Osteoblast (primary cell): ENCODE data around the gene SPATA46. TPM values are rescaled to one million over a fixed set of nuclear protein-coding genes. Genes with fewer than 3 reads are reported as not detected.
A peak's percentile ranks its signal among the peaks of the same experiment; 100 is the strongest.

Experiments used
- DNase-seq: peaks from one replicate; pipeline ENCODE4 v3.0.0; 2011; ENCODE audit warnings: low spot score, mixed read lengths; ENCODE audit not compliant: insufficient read length; ENCODE audit errors: missing footprints
- H2AFZ ChIP-seq: 2 replicates; pipeline ENCODE4 v1.6.0; 2011; ENCODE audit warnings: mild to moderate bottlenecking, low read length
- H3K27ac ChIP-seq: 2 replicates; pipeline ENCODE4 v1.5.1; 2011; ENCODE audit warnings: mild to moderate bottlenecking, low read depth, low read length, moderate library complexity
- H3K27me3 ChIP-seq: 2 replicates; pipeline ENCODE4 v1.6.0; 2012; ENCODE audit warnings: mild to moderate bottlenecking, control low read depth, inconsistent platforms, low read length, moderate library complexity; ENCODE audit not compliant: insufficient read depth
- H3K36me3 ChIP-seq: 2 replicates; pipeline ENCODE4 v1.5.1; 2011; ENCODE audit warnings: mild to moderate bottlenecking, low read length, control low read depth, moderate library complexity; ENCODE audit not compliant: insufficient read depth
- H3K4me1 ChIP-seq: 2 replicates; pipeline ENCODE4 v1.5.1; 2011; ENCODE audit warnings: mild to moderate bottlenecking, low read length, control low read depth, moderate library complexity; ENCODE audit not compliant: insufficient read depth
- H3K4me2 ChIP-seq: 2 replicates; pipeline ENCODE4 v1.6.0; 2011; ENCODE audit warnings: mild to moderate bottlenecking, low read length; ENCODE audit not compliant: insufficient read depth
- H3K4me3 ChIP-seq: fragments of 200-600 bp; sonication (generic); 3 replicates; pipeline ENCODE4 v1.5.1; 2012; ENCODE audit warnings: mild to moderate bottlenecking, low read length, inconsistent platforms; ENCODE audit not compliant: insufficient read depth
- H3K79me2 ChIP-seq: 2 replicates; pipeline ENCODE4 v1.6.0; 2012; ENCODE audit warnings: mild to moderate bottlenecking, low read length, control low read depth, inconsistent platforms; ENCODE audit not compliant: insufficient read depth
- H3K9me3 ChIP-seq: 2 replicates; pipeline ENCODE4 v1.5.1; 2011; ENCODE audit warnings: low read depth, low read length, control low read depth
- H4K20me1 ChIP-seq: 2 replicates; pipeline ENCODE4 v1.6.0; 2012; ENCODE audit warnings: mild to moderate bottlenecking, low read length, control low read depth; ENCODE audit not compliant: insufficient read depth
- total RNA-seq: library from RNA; depleted of rRNA; stranded (reverse); fragments of >200 nt; gene quantifications from 2 replicates; pipeline ENCODE4 v1.2.3, GENCODE V29; 2012
- TF ChIP-seq, protein P1 (sequence below): IDR thresholded peaks from 2 replicates; pipeline ENCODE4 v1.5.1; 2011; ENCODE audit warnings: mild to moderate bottlenecking, low read depth, low read length, moderate library complexity; ENCODE audit errors: extremely low read depth

Gene SPATA46
- total RNA-seq, 1 donor: not detected

- Histone ChIP-seq H3K36me3 (no peaks in the 10 kb centered on the region), H3K4me3 (no peak overlapping the region), H3K9me3 (no peaks in the 10 kb centered on the region), H2AFZ (no peak overlapping the region), H3K4me1 (no peaks in the 10 kb centered on the region), H3K79me2 (no peaks in the 10 kb centered on the region), H4K20me1 (no peaks in the 10 kb centered on the region), H3K4me2 (no peak overlapping the region), H3K27ac (no peak overlapping the region), H3K27me3 (peaks cover 10% of the 10 kb centered on the region)
- no peak for DNase-seq
- TF ChIP-seq, protein P1, sequence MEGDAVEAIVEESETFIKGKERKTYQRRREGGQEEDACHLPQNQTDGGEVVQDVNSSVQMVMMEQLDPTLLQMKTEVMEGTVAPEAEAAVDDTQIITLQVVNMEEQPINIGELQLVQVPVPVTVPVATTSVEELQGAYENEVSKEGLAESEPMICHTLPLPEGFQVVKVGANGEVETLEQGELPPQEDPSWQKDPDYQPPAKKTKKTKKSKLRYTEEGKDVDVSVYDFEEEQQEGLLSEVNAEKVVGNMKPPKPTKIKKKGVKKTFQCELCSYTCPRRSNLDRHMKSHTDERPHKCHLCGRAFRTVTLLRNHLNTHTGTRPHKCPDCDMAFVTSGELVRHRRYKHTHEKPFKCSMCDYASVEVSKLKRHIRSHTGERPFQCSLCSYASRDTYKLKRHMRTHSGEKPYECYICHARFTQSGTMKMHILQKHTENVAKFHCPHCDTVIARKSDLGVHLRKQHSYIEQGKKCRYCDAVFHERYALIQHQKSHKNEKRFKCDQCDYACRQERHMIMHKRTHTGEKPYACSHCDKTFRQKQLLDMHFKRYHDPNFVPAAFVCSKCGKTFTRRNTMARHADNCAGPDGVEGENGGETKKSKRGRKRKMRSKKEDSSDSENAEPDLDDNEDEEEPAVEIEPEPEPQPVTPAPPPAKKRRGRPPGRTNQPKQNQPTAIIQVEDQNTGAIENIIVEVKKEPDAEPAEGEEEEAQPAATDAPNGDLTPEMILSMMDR: no peak
Observed at GRCh38 chr1:162360874-162361260, 15.8 kb downstream of the SPATA46 start.

DNA sequence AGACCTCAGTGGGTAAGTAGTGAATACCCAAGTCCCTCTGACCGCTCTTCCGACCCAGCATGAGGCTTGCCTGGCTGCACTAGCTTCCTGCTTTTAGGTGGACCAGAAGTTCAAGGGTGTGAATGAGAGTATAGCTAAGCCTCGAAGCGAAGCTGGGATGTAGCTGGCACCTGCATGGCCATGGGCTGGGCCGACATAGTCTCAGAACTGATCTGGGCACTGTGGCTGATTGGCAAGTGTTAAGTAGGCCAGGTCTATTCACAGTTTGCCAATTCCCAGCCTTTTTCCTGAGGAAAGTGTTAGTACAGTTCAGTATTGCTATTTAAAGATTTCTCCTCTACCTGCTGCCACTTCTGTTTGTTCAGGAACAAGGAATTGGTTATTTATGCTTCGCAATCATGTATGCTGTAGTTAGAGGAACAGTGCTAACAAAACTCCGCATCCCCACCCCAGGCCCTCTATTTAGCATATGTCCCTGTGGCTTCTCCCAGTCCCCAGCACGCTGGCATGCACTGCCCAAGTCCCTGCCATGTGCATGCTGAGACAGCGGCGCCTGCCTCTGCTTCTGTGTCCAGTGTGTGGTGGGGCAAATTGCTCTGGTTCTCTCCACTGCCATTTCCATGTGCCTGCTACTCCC is 16.3 kb downstream of the SPATA46 start:
- Histone ChIP-seq H3K36me3 (no peaks in the 10 kb centered on the region), H3K4me1 (no peaks in the 10 kb centered on the region), H3K79me2 (no peaks in the 10 kb centered on the region), H2AFZ (no peak overlapping the region), H4K20me1 (no peaks in the 10 kb centered on the region), H3K4me3 (no peak overlapping the region), H3K4me2 (no peak overlapping the region), H3K27me3 (peaks cover 7% of the 10 kb centered on the region), H3K27ac (no peak overlapping the region), H3K9me3 (no peaks in the 10 kb centered on the region)
- TF ChIP-seq, protein P1: no peak
- DNase-seq: peak; percentile 19

DNA sequence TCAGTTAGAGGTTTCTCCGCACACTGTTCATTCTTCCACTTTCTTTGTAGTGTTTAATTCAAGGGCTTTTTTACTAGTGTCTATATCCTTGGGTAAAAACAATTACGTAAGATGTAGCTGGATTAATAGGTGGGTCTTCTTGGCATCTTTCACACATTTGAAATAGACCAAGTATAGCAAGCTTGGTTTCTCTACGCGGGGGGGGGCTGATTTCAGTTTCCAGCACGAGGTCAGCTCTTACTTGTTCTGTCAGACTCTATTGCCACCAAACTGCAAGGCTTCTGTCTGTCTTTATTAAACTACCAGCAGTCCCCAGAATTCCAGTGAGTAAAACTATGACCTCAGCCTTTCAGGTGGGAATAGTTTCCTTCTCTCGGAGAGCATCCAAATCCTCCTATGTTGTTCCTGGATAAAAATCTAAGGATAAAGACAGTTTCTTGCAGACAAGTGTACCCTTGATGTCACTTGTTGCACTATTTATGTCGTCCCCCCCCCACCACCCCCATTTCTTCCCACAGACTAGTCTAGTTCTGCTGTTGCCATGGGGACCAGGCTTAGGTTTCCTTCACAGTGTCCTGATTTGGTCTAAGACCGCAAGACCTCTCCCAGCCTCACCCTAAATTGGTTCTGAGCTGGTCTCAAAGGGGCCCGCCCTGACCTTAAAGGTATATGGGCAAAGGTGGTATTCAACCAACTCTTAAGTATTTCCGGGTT is 17.0 kb downstream of the SPATA46 start:
- H3K36me3 ChIP-seq: no peaks in the 10 kb centered on the region
- H3K4me1 ChIP-seq: no peaks in the 10 kb centered on the region
- H3K27ac ChIP-seq: no peak overlapping the region
- H2AFZ ChIP-seq: no peak overlapping the region
- H3K9me3 ChIP-seq: no peaks in the 10 kb centered on the region
- no peaks in the 10 kb centered on the region for H4K20me1 ChIP-seq
- DNase-seq: peak; percentile 54
- H3K4me2 ChIP-seq: no peak overlapping the region
- no peak overlapping the region for H3K4me3 ChIP-seq
- H3K79me2 ChIP-seq: no peaks in the 10 kb centered on the region
- peaks cover 10% of the 10 kb centered on the region for H3K27me3 ChIP-seq
- TF ChIP-seq, protein P1: no peak

DNA sequence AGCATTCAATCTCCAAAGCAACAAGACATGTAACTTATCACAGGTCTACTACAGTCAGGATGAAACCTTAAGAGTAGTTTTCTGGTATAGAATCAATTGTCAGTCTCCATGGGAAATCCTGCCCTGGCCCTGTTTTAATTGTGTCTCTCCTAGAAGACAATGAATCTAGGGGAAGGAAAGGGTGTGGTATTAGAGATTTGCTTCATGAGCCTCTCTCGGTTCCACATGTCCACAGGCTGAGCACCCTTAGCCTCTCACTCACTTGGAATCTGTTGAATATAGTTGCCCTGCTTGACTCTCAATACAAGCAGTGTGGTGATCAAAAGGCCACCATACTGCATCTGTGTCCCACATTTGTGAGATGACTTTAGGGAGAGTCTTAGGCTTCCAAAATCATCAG is 17.7 kb downstream of the SPATA46 start:
- Histone ChIP-seq H3K79me2 (no peaks in the 10 kb centered on the region), H3K27me3 (peaks cover 10% of the 10 kb centered on the region), H3K9me3 (no peaks in the 10 kb centered on the region), H3K27ac (no peak overlapping the region), H3K4me3 (no peak overlapping the region), H2AFZ (no peak overlapping the region), H4K20me1 (no peaks in the 10 kb centered on the region), H3K36me3 (no peaks in the 10 kb centered on the region), H3K4me1 (no peaks in the 10 kb centered on the region), H3K4me2 (no peak overlapping the region)
- no peak for DNase-seq
- TF ChIP-seq, protein P1: no peak
